Measurements from ENCODE around the gene TMEM165. TPM values are rescaled to one million over a fixed set of nuclear protein-coding genes. Genes with fewer than 3 reads are reported as not detected.

Gene TMEM165
- total and polyA plus RNA-seq, 9 of the 15 experiments (the other 6 are each of a cell fraction or from before 2014, with no cell fraction given) = 21.3 to 145 (median 96.8) TPM

- TF ChIP-seq ZNF3 (CRISPR knock-in tag; IDR thresholded peaks at IDR 0.05) (no peak), TAL1 (IDR thresholded peaks at IDR 0.05) (no peak), ZNF518B (CRISPR knock-in tag; IDR thresholded peaks at IDR 0.05) (no peak), HMGXB4 (CRISPR knock-in tag; IDR thresholded peaks at IDR 0.05) (peak; percentile 63; the same call in 1 of the 2 replicates), SP1 (CRISPR knock-in tag; IDR thresholded peaks at IDR 0.05) (peak; percentile 77), PHTF2 (CRISPR knock-in tag; IDR thresholded peaks at IDR 0.05) (no peak), ZC3H11A (IDR thresholded peaks at IDR 0.05; ENCODE audit: low read depth, low read length) (no peak), ETV5 (CRISPR knock-in tag; IDR thresholded peaks at IDR 0.05; ENCODE audit: low read depth) (no peak; the same call in 1 of the 2 replicates), EGR1 (conservative IDR thresholded peaks at IDR 0.05) (no peak), BACH1 (tag; IDR thresholded peaks at IDR 0.05) (no peak), ZNF318 (IDR thresholded peaks at IDR 0.05; ENCODE audit: borderline replicate concordance in 1 of 2, low read depth in 1 of 2) (no peak), HDAC2 (IDR thresholded peaks at IDR 0.05) (no peak)
Measured at GRCh38 chr4:55345980-55346850, 49.5 kb upstream of the TMEM165 start, which contains the start of gene SRD5A3 (continued).
